ENCODE data around the gene CXorf65. TPM values are rescaled to one million over a fixed set of nuclear protein-coding genes. Genes with fewer than 3 reads are reported as not detected.

The CXorf65 gene
- total RNA-seq, 2 donors from 2014 or later = not detected

- H3K36me3 ChIP-seq = no peaks in the 10 kb centered on the region
- no peaks in the 10 kb centered on the region for H3K9me3 ChIP-seq
- no peaks in the 10 kb centered on the region for H3K4me1 ChIP-seq
- no peak for DNase-seq
- H3K9ac ChIP-seq (ENCODE audit: low read depth in 2 of 2, low read length in 2 of 2) = no peak overlapping the region
- intact Hi-C loops (cut with DNase I) = no loop called here
- no peak overlapping the region for H3K4me3 ChIP-seq
- no peak for TF ChIP-seq CTCF (IDR thresholded peaks at IDR 0.05)
- H3K27ac ChIP-seq = no peak overlapping the region
- no peaks in the 10 kb centered on the region for H3K27me3 ChIP-seq
These were observed 46.4 kb downstream of the CXorf65 start for GRCh38 chrX:71060127-71060526.

GRCh38 chrX:71057848-71058530, 48.6 kb downstream of the CXorf65 start:
- no peaks in the 10 kb centered on the region for H3K4me1 ChIP-seq
- no peak for DNase-seq
- no peaks in the 10 kb centered on the region for H3K27me3 ChIP-seq
- H3K9ac ChIP-seq (ENCODE audit: low read depth in 2 of 2, low read length in 2 of 2) = no peak overlapping the region
- H3K27ac ChIP-seq = no peak overlapping the region
- no peak for TF ChIP-seq CTCF (IDR thresholded peaks at IDR 0.05)
- H3K36me3 ChIP-seq = no peaks in the 10 kb centered on the region
- intact Hi-C loops (cut with DNase I) = no loop called here
- H3K4me3 ChIP-seq = no peak overlapping the region
- H3K9me3 ChIP-seq = no peaks in the 10 kb centered on the region

- H3K9ac ChIP-seq (ENCODE audit: low read depth in 2 of 2, low read length in 2 of 2) = no peak overlapping the region
- no peaks in the 10 kb centered on the region for H3K36me3 ChIP-seq
- H3K4me1 ChIP-seq = no peaks in the 10 kb centered on the region
- H3K9me3 ChIP-seq = no peaks in the 10 kb centered on the region
- H3K27ac ChIP-seq = no peak overlapping the region
- no peak for TF ChIP-seq CTCF (IDR thresholded peaks at IDR 0.05)
- intact Hi-C loops (cut with DNase I) = no loop called here
- DNase-seq = no peak
- H3K4me3 ChIP-seq = no peak overlapping the region
- H3K27me3 ChIP-seq = no peaks in the 10 kb centered on the region
These were observed 49.7 kb downstream of the CXorf65 start for GRCh38 chrX:71056867-71057266.

Other genes starting within 250 kb of the CXorf65 start
- gene TEX11, start 198.0 kb downstream of the CXorf65 start, total RNA-seq = 1 to 10 TPM in 1 of 2 donors, under 1 TPM in 1; 0.94 to 1.0 TPM
- under 1 TPM in 1 of 2 donors, not detected in 1; 0.22 TPM for gene SLC7A3, start 175.6 kb downstream of the CXorf65 start, total RNA-seq
- 10 to 100 TPM; 62.1 to 76.8 TPM for gene SNX12, start 38.4 kb downstream of the CXorf65 start, total RNA-seq
- gene FOXO4, start 10.9 kb downstream of the CXorf65 start, total RNA-seq = 10 to 100 TPM; 23.4 to 47.4 TPM
- 10 to 100 TPM; 46.0 to 61.0 TPM for gene IL2RG, start 4.8 kb upstream of the CXorf65 start, total RNA-seq
- 10 to 100 TPM; 35.1 to 39.7 TPM for gene MED12, start 11.9 kb upstream of the CXorf65 start, total RNA-seq
- under 1 TPM; 0.67 to 0.82 TPM for gene NLGN3, start 38.1 kb upstream of the CXorf65 start, total RNA-seq
- gene GJB1, start 116.5 kb upstream of the CXorf65 start, total RNA-seq = 100 to 1,000 TPM in 1 of 2 donors, 10 to 100 TPM in 1; 76.0 to 100 TPM
- gene ZMYM3, start 147.4 kb upstream of the CXorf65 start, total RNA-seq = 10 to 100 TPM; 16.6 to 17.4 TPM
- 100 to 1,000 TPM; 203 to 262 TPM for gene NONO, start 176.9 kb upstream of the CXorf65 start, total RNA-seq
- 1 to 10 TPM in 1 of 2 donors, under 1 TPM in 1; 0.96 to 2.5 TPM for gene ITGB1BP2, start 195.0 kb upstream of the CXorf65 start, total RNA-seq